ENCODE measurements around the gene MACROD2.

The MACROD2 gene

DNA sequence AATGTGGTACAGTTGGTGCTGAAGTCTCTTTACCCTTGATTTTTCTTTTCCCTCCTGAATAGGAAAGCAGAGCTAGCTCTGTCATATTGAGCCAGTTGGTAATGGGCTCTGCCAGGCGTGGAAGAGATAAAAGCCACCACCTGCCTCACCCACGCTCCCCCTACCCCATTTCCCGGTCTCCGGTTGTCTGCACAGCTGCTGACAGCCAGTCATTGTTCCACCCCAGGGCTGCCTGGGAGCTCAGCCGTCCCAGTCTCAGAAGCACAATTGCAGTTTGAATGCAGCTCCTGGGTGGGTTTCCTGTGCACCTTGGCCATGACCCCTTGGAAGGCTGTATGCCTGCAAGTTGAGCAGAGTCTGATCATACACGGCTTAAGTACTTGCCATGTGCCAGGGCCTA, 1017.2 kb downstream of the MACROD2 start:
- TF ChIP-seq TAF1 (IDR thresholded peaks at IDR 0.05; ENCODE audit: borderline replicate concordance, insufficient read depth, low read length) (no peak), POLR2AphosphoS5 (IDR thresholded peaks at IDR 0.05; ENCODE audit: low read depth, low read length) (no peak)

DNA sequence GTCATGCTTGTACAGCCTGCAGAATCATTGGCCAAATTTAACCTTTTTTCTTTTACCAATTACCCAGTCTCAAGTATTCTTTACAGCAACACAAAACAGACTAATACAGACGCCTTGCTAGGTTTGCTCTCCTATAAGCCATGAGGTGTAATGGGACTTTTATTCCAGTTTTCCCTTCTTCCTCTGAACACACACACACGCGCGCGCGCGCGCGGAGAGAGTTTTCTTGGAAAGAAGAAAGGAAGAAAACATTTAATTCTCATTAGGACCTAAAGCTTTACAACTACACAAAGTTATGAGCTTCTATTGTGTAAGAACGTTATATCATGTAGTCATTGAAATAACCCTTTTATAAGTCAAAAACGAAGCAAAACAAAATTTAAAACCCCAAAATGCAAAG, 1023.6 kb downstream of the MACROD2 start:
- TF ChIP-seq SIN3A (IDR thresholded peaks at IDR 0.05; ENCODE audit: borderline replicate concordance, insufficient read depth, low read length): no peak
- no peak for TF ChIP-seq FOXP2 (optimal IDR thresholded peaks at IDR 0.05; ENCODE audit: borderline replicate concordance, extremely low read depth, extremely low read length, insufficient read depth)
- TF ChIP-seq POLR2AphosphoS5 (IDR thresholded peaks at IDR 0.05; ENCODE audit: low read depth, low read length): no peak
- TF ChIP-seq, protein P1, sequence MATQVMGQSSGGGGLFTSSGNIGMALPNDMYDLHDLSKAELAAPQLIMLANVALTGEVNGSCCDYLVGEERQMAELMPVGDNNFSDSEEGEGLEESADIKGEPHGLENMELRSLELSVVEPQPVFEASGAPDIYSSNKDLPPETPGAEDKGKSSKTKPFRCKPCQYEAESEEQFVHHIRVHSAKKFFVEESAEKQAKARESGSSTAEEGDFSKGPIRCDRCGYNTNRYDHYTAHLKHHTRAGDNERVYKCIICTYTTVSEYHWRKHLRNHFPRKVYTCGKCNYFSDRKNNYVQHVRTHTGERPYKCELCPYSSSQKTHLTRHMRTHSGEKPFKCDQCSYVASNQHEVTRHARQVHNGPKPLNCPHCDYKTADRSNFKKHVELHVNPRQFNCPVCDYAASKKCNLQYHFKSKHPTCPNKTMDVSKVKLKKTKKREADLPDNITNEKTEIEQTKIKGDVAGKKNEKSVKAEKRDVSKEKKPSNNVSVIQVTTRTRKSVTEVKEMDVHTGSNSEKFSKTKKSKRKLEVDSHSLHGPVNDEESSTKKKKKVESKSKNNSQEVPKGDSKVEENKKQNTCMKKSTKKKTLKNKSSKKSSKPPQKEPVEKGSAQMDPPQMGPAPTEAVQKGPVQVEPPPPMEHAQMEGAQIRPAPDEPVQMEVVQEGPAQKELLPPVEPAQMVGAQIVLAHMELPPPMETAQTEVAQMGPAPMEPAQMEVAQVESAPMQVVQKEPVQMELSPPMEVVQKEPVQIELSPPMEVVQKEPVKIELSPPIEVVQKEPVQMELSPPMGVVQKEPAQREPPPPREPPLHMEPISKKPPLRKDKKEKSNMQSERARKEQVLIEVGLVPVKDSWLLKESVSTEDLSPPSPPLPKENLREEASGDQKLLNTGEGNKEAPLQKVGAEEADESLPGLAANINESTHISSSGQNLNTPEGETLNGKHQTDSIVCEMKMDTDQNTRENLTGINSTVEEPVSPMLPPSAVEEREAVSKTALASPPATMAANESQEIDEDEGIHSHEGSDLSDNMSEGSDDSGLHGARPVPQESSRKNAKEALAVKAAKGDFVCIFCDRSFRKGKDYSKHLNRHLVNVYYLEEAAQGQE (IDR thresholded peaks at IDR 0.05; ENCODE audit: insufficient read depth in 1 of 2, low read depth in 2 of 2, low read length in 2 of 2): no peak
- TF ChIP-seq TAF1 (IDR thresholded peaks at IDR 0.05; ENCODE audit: borderline replicate concordance, insufficient read depth, low read length): no peak

DNA sequence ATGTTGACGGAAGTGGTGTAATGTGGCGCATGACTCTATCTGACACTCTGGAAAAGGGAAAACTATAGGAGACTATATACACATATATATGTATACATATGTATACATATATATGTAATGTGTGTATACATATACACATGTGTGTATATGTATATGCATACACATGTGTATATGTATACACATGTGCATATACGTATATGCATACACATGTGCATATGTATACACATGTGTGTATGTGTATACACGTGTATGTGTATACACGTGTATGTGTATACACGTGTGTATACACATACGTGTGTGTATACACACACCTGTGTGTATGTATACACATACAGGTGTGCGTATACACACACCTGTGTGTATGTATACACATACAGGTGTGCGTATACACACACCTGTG, 1025.5 kb downstream of the MACROD2 start:
- TF ChIP-seq, protein P1 (IDR thresholded peaks at IDR 0.05; ENCODE audit: insufficient read depth in 1 of 2, low read depth in 2 of 2, low read length in 2 of 2): no peak
- TF ChIP-seq TAF1 (IDR thresholded peaks at IDR 0.05; ENCODE audit: borderline replicate concordance, insufficient read depth, low read length) (no peak), SIN3A (IDR thresholded peaks at IDR 0.05; ENCODE audit: borderline replicate concordance, insufficient read depth, low read length) (no peak), FOXP2 (optimal IDR thresholded peaks at IDR 0.05; ENCODE audit: borderline replicate concordance, extremely low read depth, extremely low read length, insufficient read depth) (no peak), POLR2AphosphoS5 (IDR thresholded peaks at IDR 0.05; ENCODE audit: low read depth, low read length) (no peak)

DNA sequence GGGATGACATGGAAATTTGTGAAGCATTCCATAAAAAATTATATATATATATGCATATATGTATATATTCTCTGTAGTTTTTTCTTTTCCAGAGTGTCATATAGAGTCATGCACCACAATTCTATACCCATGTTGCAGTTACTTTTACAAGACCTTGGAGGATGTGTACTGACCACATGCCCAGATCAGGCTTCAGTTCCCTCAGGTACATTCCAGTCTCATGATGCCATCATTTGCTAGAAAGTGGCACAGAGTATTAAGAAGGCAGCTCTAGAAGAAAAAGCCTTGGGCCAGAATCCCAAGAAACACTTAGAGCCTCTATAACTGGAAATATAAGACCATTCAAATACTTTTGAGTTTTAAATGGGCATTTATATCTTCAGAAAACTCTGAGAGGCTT, 1027.6 kb downstream of the MACROD2 start:
- TF ChIP-seq FOXP2 (optimal IDR thresholded peaks at IDR 0.05; ENCODE audit: borderline replicate concordance, extremely low read depth, extremely low read length, insufficient read depth) (no peak), POLR2AphosphoS5 (IDR thresholded peaks at IDR 0.05; ENCODE audit: low read depth, low read length) (no peak), SIN3A (IDR thresholded peaks at IDR 0.05; ENCODE audit: borderline replicate concordance, insufficient read depth, low read length) (no peak), TAF1 (IDR thresholded peaks at IDR 0.05; ENCODE audit: borderline replicate concordance, insufficient read depth, low read length) (no peak)
- TF ChIP-seq, protein P1 (IDR thresholded peaks at IDR 0.05; ENCODE audit: insufficient read depth in 1 of 2, low read depth in 2 of 2, low read length in 2 of 2): no peak

DNA sequence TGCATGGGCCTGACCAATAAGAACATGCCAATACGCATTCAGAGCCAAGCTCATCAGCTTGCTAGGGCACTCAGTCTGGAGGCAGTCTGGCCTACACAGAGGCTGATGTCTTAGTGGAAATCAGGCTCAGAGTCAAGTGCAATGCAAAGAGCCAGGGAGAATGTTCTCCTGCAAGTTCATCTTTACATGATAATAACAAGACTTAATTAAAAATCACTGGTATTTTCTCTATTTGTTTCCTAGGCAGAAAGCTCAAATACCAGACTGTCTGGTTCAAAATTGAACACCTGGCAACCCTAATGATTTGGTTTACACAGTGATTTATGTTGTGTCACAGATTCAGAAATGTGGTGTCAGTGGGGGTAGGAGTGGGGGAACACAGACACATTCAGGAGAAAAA, 1031.4 kb downstream of the MACROD2 start:
- TF ChIP-seq SIN3A (IDR thresholded peaks at IDR 0.05; ENCODE audit: borderline replicate concordance, insufficient read depth, low read length) (no peak), TAF1 (IDR thresholded peaks at IDR 0.05; ENCODE audit: borderline replicate concordance, insufficient read depth, low read length) (no peak)

DNA sequence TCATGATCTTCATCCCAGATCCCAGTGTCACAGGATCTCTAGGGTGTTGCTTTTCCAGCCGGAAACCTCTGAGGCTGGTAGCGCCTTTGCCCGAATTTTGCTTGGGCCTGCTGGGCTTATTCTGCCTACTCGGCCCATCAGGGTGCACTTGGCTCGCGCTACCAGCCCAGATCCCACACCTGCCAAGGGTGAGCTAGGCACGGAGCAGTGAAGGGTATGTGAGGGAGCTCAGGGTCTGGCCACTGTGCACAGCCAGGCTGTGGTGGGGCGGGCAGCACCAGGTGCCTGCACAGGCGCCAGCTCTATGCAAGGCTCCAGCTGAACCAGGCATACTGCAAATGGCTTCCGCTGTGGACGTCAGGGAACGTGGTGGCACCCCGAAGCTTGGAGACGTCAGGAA, 1035.5 kb downstream of the MACROD2 start:
- TF ChIP-seq, protein P1 (IDR thresholded peaks at IDR 0.05; ENCODE audit: insufficient read depth in 1 of 2, low read depth in 2 of 2, low read length in 2 of 2): no peak
- TF ChIP-seq SIN3A (IDR thresholded peaks at IDR 0.05; ENCODE audit: borderline replicate concordance, insufficient read depth, low read length) (no peak), POLR2AphosphoS5 (IDR thresholded peaks at IDR 0.05; ENCODE audit: low read depth, low read length) (no peak), TAF1 (IDR thresholded peaks at IDR 0.05; ENCODE audit: borderline replicate concordance, insufficient read depth, low read length) (no peak), FOXP2 (optimal IDR thresholded peaks at IDR 0.05; ENCODE audit: borderline replicate concordance, extremely low read depth, extremely low read length, insufficient read depth) (no peak)
